ENCODE measurements around the gene AATF.

Gene AATF

DNA sequence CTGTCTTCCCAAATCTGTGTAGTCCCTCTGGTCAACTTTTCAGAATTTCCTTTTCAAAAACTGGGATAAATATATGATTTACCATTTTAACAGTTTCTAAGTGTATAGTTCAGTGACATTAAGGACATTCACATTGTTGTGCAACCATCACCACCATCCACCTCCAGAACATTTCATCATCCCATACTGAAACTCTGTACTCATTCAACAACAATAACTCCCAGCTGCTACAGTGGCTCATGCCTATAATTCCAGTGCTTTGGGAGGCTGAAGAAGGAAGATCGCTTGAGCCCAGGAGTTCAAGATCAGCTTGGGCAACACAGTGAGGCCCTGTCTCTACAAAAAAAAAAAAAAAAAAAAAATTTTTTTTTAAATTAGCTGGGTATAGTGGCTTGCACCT, 131.0 kb downstream of the AATF start:
- TF ChIP-seq CTCF (conservative IDR thresholded peaks at IDR 0.05; ENCODE audit: low read depth, low read length): no peak

DNA sequence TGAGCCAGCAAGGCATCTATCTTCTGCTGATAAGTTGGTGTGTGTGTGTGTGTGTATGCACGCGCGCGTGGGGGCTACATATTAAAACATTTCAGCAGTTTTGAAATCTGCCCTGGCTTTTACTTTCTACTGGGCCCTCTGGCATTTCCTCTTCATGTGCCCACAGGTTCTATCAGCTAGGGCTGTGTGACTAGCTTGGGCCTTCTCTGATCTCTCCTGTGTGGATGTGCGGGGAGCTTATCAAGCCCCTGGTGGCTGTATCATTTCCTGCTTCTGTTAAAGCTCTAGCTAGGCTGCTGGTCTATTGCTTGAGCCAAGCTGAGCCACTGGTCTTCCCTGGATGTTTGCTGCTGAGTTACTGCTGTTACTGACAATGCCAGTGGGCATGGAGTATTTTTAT, 132.5 kb downstream of the AATF start:
- DNase-seq (ENCODE audit: low read depth): no peak
- H3K4me3 ChIP-seq (ENCODE audit: low read length): no peak overlapping the region
- TF ChIP-seq CTCF (conservative IDR thresholded peaks at IDR 0.05; ENCODE audit: low read depth, low read length): no peak

More for the DNA sequence above, 131.0 kb downstream of the AATF start:
- no peak overlapping the region for H3K4me3 ChIP-seq (ENCODE audit: low read length)
- no peak for DNase-seq (ENCODE audit: low read depth)

- H3K4me3 ChIP-seq (ENCODE audit: low read length): no peak overlapping the region
- no peak for DNase-seq (ENCODE audit: low read depth)
- peak; percentile 9 for TF ChIP-seq CTCF (conservative IDR thresholded peaks at IDR 0.05; ENCODE audit: low read depth, low read length)
Measured at GRCh38 chr17:37082311-37082860, 133.6 kb downstream of the AATF start.

DNA sequence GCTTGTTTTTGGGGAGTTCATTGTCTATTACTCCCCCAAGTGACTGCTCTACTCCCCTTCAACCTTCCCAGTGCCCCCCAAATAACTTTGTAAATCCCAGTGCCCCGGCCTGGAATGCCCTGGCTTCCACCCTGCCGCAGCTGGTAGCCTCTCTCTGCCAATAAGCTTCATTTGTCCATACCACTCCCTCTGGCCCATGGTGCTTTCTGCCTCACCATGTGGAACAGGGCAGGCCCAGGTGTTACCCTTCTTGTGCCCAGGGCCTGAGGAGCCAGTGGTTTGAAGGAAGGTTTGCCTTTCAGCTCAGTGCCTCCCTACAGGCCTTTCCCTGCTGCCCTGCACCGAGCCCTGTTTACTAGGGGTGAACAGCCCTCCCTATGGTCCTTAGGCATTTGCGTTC, 134.2 kb downstream of the AATF start:
- H3K4me3 ChIP-seq (ENCODE audit: low read length): no peak overlapping the region
- no peak for TF ChIP-seq CTCF (conservative IDR thresholded peaks at IDR 0.05; ENCODE audit: low read depth, low read length)
- no peak for DNase-seq (ENCODE audit: low read depth)

- TF ChIP-seq CTCF (conservative IDR thresholded peaks at IDR 0.05; ENCODE audit: low read depth, low read length): no peak
- DNase-seq (ENCODE audit: low read depth): no peak
- H3K4me3 ChIP-seq (ENCODE audit: low read length): no peak overlapping the region
Measured at GRCh38 chr17:37083456-37083855, 134.7 kb downstream of the AATF start.

- DNase-seq (ENCODE audit: low read depth): no peak
Measured at GRCh38 chr17:37084372-37084771, 135.6 kb downstream of the AATF start.

More at GRCh38 chr17:37084372-37084771, 135.6 kb downstream of the AATF start:
- no peak overlapping the region for H3K4me3 ChIP-seq (ENCODE audit: low read length)
- no peak for TF ChIP-seq CTCF (conservative IDR thresholded peaks at IDR 0.05; ENCODE audit: low read depth, low read length)
